Panc1 (cell line): ENCODE measurements around the gene ZBTB7B. TPM values are rescaled to one million over a fixed set of nuclear protein-coding genes. Genes with fewer than 3 reads are reported as not detected.
A peak's percentile ranks its signal among the peaks of the same experiment; 100 is the strongest.

Experiments used
- ATAC-seq: fragments of 200-7000 bp; cut with Tn5 transposase; 2 replicates; pipeline ENCODE4 v1.9.1; 2020; ENCODE audit warnings: mild to moderate bottlenecking, moderate library complexity
- BruUV-seq: library from RNA; stranded (reverse); fragments of 400-500 nt; replicated peaks from 2 replicates; lab custom pipeline; 2021; lab: Mats Ljungman, UMichigan
- CTCF ChIA-PET: fragments of 300-600 bp; sonication (Branson Sonifier 250); formaldehyde crosslinking; loops from one replicate; lab custom pipeline; 2022; ENCODE audit warnings: antibody characterized with exemption; lab: Charles Lee
- POLR2A ChIA-PET: fragments of 300-600 bp; sonication (Branson Sonifier 250); formaldehyde crosslinking; loops from one replicate; lab custom pipeline; 2022; ENCODE audit warnings: antibody characterized with exemption; lab: Charles Lee
- DNase-seq: peaks from one replicate; pipeline ENCODE4 v3.0.0-alpha.2; 2010; ENCODE audit warnings: low read depth, low spot score
- H3K27ac ChIP-seq: 2 replicates; pipeline ENCODE4 v1.5.1; 2011; ENCODE audit warnings: mild to moderate bottlenecking, low read length, inconsistent platforms
- H3K27me3 ChIP-seq: fragments of 200-500 bp; sonication (Bioruptor generic); 2 replicates; pipeline ENCODE4 v1.6.0; 2014; ENCODE audit warnings: low read length, inconsistent platforms; ENCODE audit not compliant: control insufficient read depth, insufficient read depth
- H3K36me3 ChIP-seq: fragments of 200-500 bp; sonication (Bioruptor generic); 2 replicates; pipeline ENCODE4 v1.5.1; 2014; ENCODE audit warnings: inconsistent platforms, mild to moderate bottlenecking, low read length, moderate library complexity; ENCODE audit not compliant: control insufficient read depth, insufficient read depth
- H3K4me1 ChIP-seq: 2 replicates; pipeline ENCODE4 v1.5.1; 2011; ENCODE audit warnings: inconsistent platforms, mild to moderate bottlenecking, low read length, moderate library complexity; ENCODE audit not compliant: control insufficient read depth, insufficient read depth
- H3K4me3 ChIP-seq, 2 experiments: 2 replicates each; pipeline ENCODE4 v1.5.1; 2011 to 2012; ENCODE audit warnings: low read depth in 2 of 2, low read length in 2 of 2, mild to moderate bottlenecking in 2 of 2, inconsistent platforms in 1 of 2, moderate library complexity in 1 of 2
- H3K9me3 ChIP-seq: fragments of 200-500 bp; sonication (Bioruptor generic); 2 replicates; pipeline ENCODE4 v1.5.1; 2014; ENCODE audit warnings: low read depth, mild to moderate bottlenecking, inconsistent platforms, low read length, moderate library complexity; ENCODE audit not compliant: control insufficient read depth, insufficient read depth
- CTCF ChIP-seq: fragments of 450-650 bp; IDR thresholded peaks from 2 replicates; pipeline ENCODE4 v1.5.1; 2017; ENCODE audit warnings: mild to moderate bottlenecking
- POLR2AphosphoS5 ChIP-seq: IDR thresholded peaks from 2 replicates; pipeline ENCODE4 v1.6.1; 2012; ENCODE audit warnings: mild to moderate bottlenecking, low read depth, low read length, moderate library complexity
- REST ChIP-seq, 2 experiments: IDR thresholded peaks; 2 replicates each; pipeline ENCODE4 v1.6.1; 2011 to 2012; ENCODE audit warnings: low read depth in 2 of 2, control low read depth in 1 of 2, low read length in 1 of 2, mild to moderate bottlenecking in 1 of 2, moderate library complexity in 1 of 2; ENCODE audit not compliant: insufficient read depth in 1 of 2
- SIN3A ChIP-seq: IDR thresholded peaks from 2 replicates; pipeline ENCODE4 v1.6.1; 2012; ENCODE audit warnings: low read depth, mild to moderate bottlenecking, low read length, moderate library complexity, borderline replicate concordance; ENCODE audit not compliant: insufficient read depth
- TCF7L2 ChIP-seq: IDR thresholded peaks from 2 replicates; pipeline ENCODE4 v1.6.1; 2011; ENCODE audit warnings: mild to moderate bottlenecking, low read depth, low read length, inconsistent platforms
- in situ Hi-C: cut with HindIII; loops from 2 replicates; pipeline ENCODE4 v1.10.0; 2016; ENCODE audit warnings: low sequenced_read_pairs, low pct_unique_long_range_greater_than_20kb
- intact Hi-C: fragments of 100-400 bp; cut with micrococcal nuclease; formaldehyde crosslinking; loops from one replicate; pipeline ENCODE4 v1.10.0; 2022; ENCODE audit not compliant: unreplicated experiment
- total RNA-seq: library from RNA; stranded (reverse); gene quantifications from one replicate; pipeline ENCODE4 v1.2.1, GENCODE V29; 2021; ENCODE audit not compliant: unreplicated experiment

Gene ZBTB7B
- total RNA-seq, 1 experiment from 2014 or later: 55.8 TPM

- no peaks in the 10 kb centered on the region for H3K9me3 ChIP-seq
- H3K36me3 ChIP-seq: peaks cover 20% of the 10 kb centered on the region
- no peaks in the 10 kb centered on the region for H3K27me3 ChIP-seq
- TF ChIP-seq SIN3A (0 out of 2 replicates have a peak, but pooled peaks have one; percentile 22), REST (IDR thresholded peaks at IDR 0.05; ENCODE audit: insufficient read depth in 1 of 2, low read depth in 2 of 2, low read length in 1 of 2) (no peak)
- peak overlapping the region; percentile 64 to 66 for H3K4me3 ChIP-seq
- no peak for DNase-seq
- in situ Hi-C loops (no loop called here), intact Hi-C loops (no loop called here)
- CTCF ChIA-PET: interaction anchor here (0.6 kb wide), 1 partner anchor 33 kb away, joined by 12 read pairs; no protein-coding TSS in a partner anchor
- peaks cover 33% of the 10 kb centered on the region for H3K4me1 ChIP-seq
- ATAC-seq: peak; percentile 47
- BruUV-seq: TSS peak; percentile 88
- POLR2A ChIA-PET: no interaction called here
- H3K27ac ChIP-seq: peak overlapping the region; percentile 96
Observed at GRCh38 chr1:154962156-154962749, 40.3 kb upstream of the ZBTB7B start.

- ATAC-seq (no peak), DNase-seq (no peak)
- H3K4me3 ChIP-seq: peak overlapping the region in 1 of 2 experiments; percentile 64; a peak in 3 of 4 replicates
- in situ Hi-C loops (no loop called here), intact Hi-C loops (no loop called here)
- TF ChIP-seq POLR2AphosphoS5 (peak; percentile 2; the same call in 1 of the 2 replicates), TCF7L2 (no peak), CTCF (no peak)
- BruUV-seq: no TSS peak
- peak overlapping the region; percentile 96 for H3K27ac ChIP-seq
- H3K27me3 ChIP-seq: no peaks in the 10 kb centered on the region
- H3K4me1 ChIP-seq: peaks cover 32% of the 10 kb centered on the region
- ChIA-PET POLR2A (no interaction called here), CTCF (no interaction called here)
- no peaks in the 10 kb centered on the region for H3K9me3 ChIP-seq
- peaks cover 20% of the 10 kb centered on the region for H3K36me3 ChIP-seq
Observed at GRCh38 chr1:154962795-154963330, 39.7 kb upstream of the ZBTB7B start.

GRCh38 chr1:154963643-154964042 lies 39.0 kb upstream of the ZBTB7B start:
- H3K27me3 ChIP-seq: no peaks in the 10 kb centered on the region
- peaks cover 36% of the 10 kb centered on the region for H3K4me1 ChIP-seq
- ChIA-PET POLR2A (no interaction called here), CTCF (no interaction called here)
- ATAC-seq: no peak
- DNase-seq: no peak
- BruUV-seq: no TSS peak
- in situ Hi-C loops (no loop called here), intact Hi-C loops (no loop called here)
- peaks cover 20% of the 10 kb centered on the region for H3K36me3 ChIP-seq
- no peak for TF ChIP-seq CTCF
- TF ChIP-seq POLR2AphosphoS5: no peak
- no peak for TF ChIP-seq TCF7L2
- TF ChIP-seq SIN3A: no peak
- no peak for TF ChIP-seq REST (IDR thresholded peaks at IDR 0.05; ENCODE audit: insufficient read depth in 1 of 2, low read depth in 2 of 2, low read length in 1 of 2)
- H3K4me3 ChIP-seq: no peak overlapping the region
- no peaks in the 10 kb centered on the region for H3K9me3 ChIP-seq
- H3K27ac ChIP-seq: peak overlapping the region; percentile 31; the same call in 1 of the 2 replicates
